Neuronal stem cell (in vitro differentiated cells): Measurements from ENCODE around the gene FAM210A.
"Not testable (repeated sequence)": the region's sequence is repeated elsewhere in the genome, so short reads cannot be mapped to it uniquely, and the experiment has no call there.

Source experiments
- DNase-seq: peaks from one replicate; pipeline ENCODE4 v3.0.0-alpha.2; 2013; ENCODE audit warnings: low spot score
- H2AFZ ChIP-seq: one replicate; pipeline ENCODE4 v1.6.1; 2013; ENCODE audit warnings: mild to moderate bottlenecking, low read length, inconsistent platforms
- H2AK5ac ChIP-seq: 2 replicates; pipeline ENCODE4 v1.6.1; 2013; ENCODE audit warnings: low read depth, mild to moderate bottlenecking, inconsistent platforms, low read length, moderate library complexity, mixed read lengths
- H2BK120ac ChIP-seq: 2 replicates; pipeline ENCODE4 v1.6.1; 2013; ENCODE audit warnings: low read depth, mild to moderate bottlenecking, inconsistent platforms, low read length, moderate library complexity, mixed read lengths
- H2BK12ac ChIP-seq: one replicate; pipeline ENCODE4 v1.6.1; 2013; ENCODE audit warnings: low read length, inconsistent platforms
- H2BK15ac ChIP-seq: 2 replicates; pipeline ENCODE4 v1.6.1; 2013; ENCODE audit warnings: mild to moderate bottlenecking, low read length, inconsistent platforms, mixed read lengths
- H2BK5ac ChIP-seq: one replicate; pipeline ENCODE4 v1.6.1; 2013; ENCODE audit warnings: inconsistent platforms, mild to moderate bottlenecking, low read length, moderate library complexity
- H3K14ac ChIP-seq: one replicate; pipeline ENCODE4 v1.6.1; 2013; ENCODE audit warnings: low read length, inconsistent platforms
- H3K18ac ChIP-seq: 2 replicates; pipeline ENCODE4 v1.6.1; 2013; ENCODE audit warnings: low read length, inconsistent platforms
- H3K23ac ChIP-seq: 2 replicates; pipeline ENCODE4 v1.6.1; 2013; ENCODE audit warnings: low read depth, mild to moderate bottlenecking, mixed read lengths, low read length, inconsistent platforms; ENCODE audit not compliant: poor library complexity
- H3K27ac ChIP-seq: replicated peaks from 3 replicates; pipeline ENCODE4 v1.5.1; 2013; ENCODE audit warnings: low read length, inconsistent platforms
- H3K27me3 ChIP-seq, 3 experiments: 2 replicates each; pipeline ENCODE4 v1.6.1; 2013; ENCODE audit warnings: low read length in 3 of 3, mild to moderate bottlenecking in 2 of 3, inconsistent platforms in 1 of 3, low read depth in 1 of 3, mixed read lengths in 1 of 3, moderate library complexity in 1 of 3; ENCODE audit not compliant: control insufficient read depth in 3 of 3, insufficient read depth in 3 of 3
- H3K36me3 ChIP-seq, 2 donors: replicated peaks in 1 of 2; 2 replicates each; pipeline ENCODE4 v1.6.1; 2013; ENCODE audit warnings: low read length in 2 of 2; ENCODE audit not compliant: control insufficient read depth in 2 of 2, insufficient read depth in 2 of 2
- H3K4ac ChIP-seq: 2 replicates; pipeline ENCODE4 v1.6.1; 2013; ENCODE audit warnings: inconsistent platforms, mild to moderate bottlenecking, low read length, moderate library complexity
- H3K4me1 ChIP-seq, 2 donors: 1 replicate in 1 of 2; 2 replicates in 1 of 2; pipeline ENCODE4 v1.6.1; 2013; ENCODE audit warnings: low read length in 2 of 2, low read depth in 1 of 2; ENCODE audit not compliant: control insufficient read depth in 2 of 2, insufficient read depth in 1 of 2
- H3K4me2 ChIP-seq: one replicate; pipeline ENCODE4 v1.6.1; 2013; ENCODE audit warnings: mild to moderate bottlenecking, low read length, inconsistent platforms; ENCODE audit not compliant: insufficient read depth, poor library complexity, severe bottlenecking
- H3K4me3 ChIP-seq, 2 donors: 2 replicates each; pipeline ENCODE4 v1.5.1; 2013; ENCODE audit warnings: low read length in 2 of 2, mild to moderate bottlenecking in 2 of 2, inconsistent platforms in 1 of 2, moderate library complexity in 1 of 2
- H3K79me1 ChIP-seq: one replicate; pipeline ENCODE4 v1.6.1; 2013; ENCODE audit warnings: low read depth, mild to moderate bottlenecking, inconsistent platforms, low read length, moderate library complexity
- H3K9ac ChIP-seq: one replicate; pipeline ENCODE4 v1.6.1; 2013; ENCODE audit warnings: mild to moderate bottlenecking, low read depth, low read length, inconsistent platforms; ENCODE audit not compliant: poor library complexity
- H3K9me3 ChIP-seq, 2 donors: replicated peaks in 1 of 2; 2 replicates each; pipeline versions ENCODE3 to v1.6.1; 2013; ENCODE audit warnings: low read length in 2 of 2, mild to moderate bottlenecking in 2 of 2, inconsistent platforms in 1 of 2, low read depth in 1 of 2, mixed read lengths in 1 of 2, moderate library complexity in 1 of 2; ENCODE audit not compliant: control insufficient read depth in 2 of 2, insufficient read depth in 1 of 2
- H4K8ac ChIP-seq: one replicate; pipeline ENCODE4 v1.6.1; 2013; ENCODE audit warnings: low read depth, mild to moderate bottlenecking, inconsistent platforms, low read length, moderate library complexity
- H4K91ac ChIP-seq: one replicate; pipeline ENCODE4 v1.6.1; 2013; ENCODE audit warnings: low read length, low read depth, mild to moderate bottlenecking, inconsistent platforms; ENCODE audit not compliant: poor library complexity
- WGBS, 2 donors: extraction: QIAGEN DNeasy Blood & Tissue Kit; methylation state at CpG; one replicate each; pipeline ENCODE4 v1.1.7; 2013; ENCODE audit warnings: missing lambda C conversion rate in 2 of 2, mixed read lengths in 1 of 2; ENCODE audit not compliant: insufficient read length in 2 of 2, insufficient replicate concordance in 1 of 2; ENCODE audit errors: extremely low coverage in 2 of 2; 5-methylcytosine and 5-hydroxymethylcytosine counted together

The FAM210A gene

DNA sequence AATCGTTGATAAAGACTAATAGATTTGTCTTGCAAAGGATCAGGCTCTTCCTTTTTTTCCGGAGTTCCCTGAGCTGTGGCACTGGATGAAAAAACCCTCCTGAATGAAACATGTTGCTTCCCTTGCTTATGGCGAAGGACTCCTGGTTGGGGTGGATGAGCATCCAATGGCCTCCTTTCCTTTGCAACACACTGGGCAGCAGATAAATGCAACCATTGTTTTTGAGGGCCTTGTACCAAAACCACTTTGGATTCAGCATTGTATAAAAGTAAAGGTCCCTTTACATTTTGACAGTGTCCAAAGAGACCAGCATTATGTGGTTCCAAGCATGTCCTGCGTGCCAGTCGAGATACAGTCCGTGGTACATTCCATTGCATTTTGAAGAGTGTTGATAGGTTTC is 44.7 kb downstream of the FAM210A start:
- Histone ChIP-seq H3K4me1 (no peaks in the 10 kb centered on the region), H4K91ac (no peak overlapping the region), H3K14ac (no peak overlapping the region), H3K36me3 (peaks cover 1 to 12% of the 10 kb centered on the region in 2 donors), H3K4ac (no peak overlapping the region), H3K18ac (no peak overlapping the region), H2BK5ac (no peak overlapping the region), H2BK15ac (no peak overlapping the region), H2AK5ac (no peak overlapping the region), H3K9ac (no peak overlapping the region), H3K27me3 (no peaks in the 10 kb centered on the region), H3K27ac (no peak overlapping the region), H3K9me3 (peaks cover 1 to 5% of the 10 kb centered on the region in 2 donors), H3K23ac (no peak overlapping the region), H3K4me3 (no peak overlapping the region), H2BK120ac (no peak overlapping the region), H3K4me2 (no peak overlapping the region), H3K79me1 (no peaks in the 10 kb centered on the region), H2BK12ac (no peak overlapping the region), H4K8ac (no peak overlapping the region), H2AFZ (no peak overlapping the region)
- no peak for DNase-seq
- WGBS, 2 donors = no CpG with 5 or more reads among the region's 6 CpGs

GRCh38 chr18:13680612-13681011 is 45.7 kb downstream of the FAM210A start:
- peaks cover 5% of the 10 kb centered on the region in 2 donors for H3K9me3 ChIP-seq

GRCh38 chr18:13677350-13677749 is 49.0 kb downstream of the FAM210A start:
- DNase-seq, H2BK5ac ChIP-seq: not testable (repeated sequence)

More at GRCh38 chr18:13680612-13681011, 45.7 kb downstream of the FAM210A start:
- Histone ChIP-seq H2BK12ac (no peak overlapping the region), H3K4me3 (no peak overlapping the region), H3K4me2 (no peak overlapping the region), H4K91ac (no peak overlapping the region), H3K27me3 (no peaks in the 10 kb centered on the region), H2AFZ (no peak overlapping the region), H2AK5ac (no peak overlapping the region), H3K79me1 (no peaks in the 10 kb centered on the region), H3K4ac (no peak overlapping the region), H3K27ac (no peak overlapping the region), H3K36me3 (peaks cover 2 to 12% of the 10 kb centered on the region in 2 donors), H3K14ac (no peak overlapping the region), H3K9ac (no peak overlapping the region), H3K18ac (no peak overlapping the region), H3K4me1 (no peaks in the 10 kb centered on the region), H3K23ac (no peak overlapping the region), H2BK120ac (no peak overlapping the region), H2BK15ac (no peak overlapping the region), H2BK5ac (no peak overlapping the region), H4K8ac (no peak overlapping the region)
- no CpG with 5 or more reads among the region's 5 CpGs for WGBS, 2 donors
- no peak for DNase-seq

DNA sequence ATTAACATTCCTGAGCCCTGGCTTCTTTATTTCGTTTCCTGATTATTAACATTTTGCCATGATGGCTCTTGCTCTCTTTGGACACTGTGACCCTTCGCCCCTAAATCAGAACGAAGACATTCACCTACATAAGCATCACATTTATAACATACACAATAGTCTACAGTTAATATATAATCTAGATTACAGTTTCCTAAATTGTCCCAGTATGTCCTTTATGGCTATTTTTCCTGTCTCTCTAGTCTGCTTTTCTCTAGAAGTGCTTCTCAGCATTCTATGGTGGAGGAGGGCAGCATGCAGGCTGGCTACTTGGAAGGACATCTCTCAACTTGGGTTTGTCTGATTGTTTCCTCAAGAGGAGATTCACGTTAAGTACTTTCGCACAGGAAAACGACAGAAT is 49.9 kb downstream of the FAM210A start:
- Histone ChIP-seq H4K8ac (no peak overlapping the region), H3K18ac (no peak overlapping the region), H3K14ac (no peak overlapping the region), H3K79me1 (no peaks in the 10 kb centered on the region), H2BK5ac (no peak overlapping the region), H3K4me3 (no peak overlapping the region), H3K9ac (no peak overlapping the region), H4K91ac (no peak overlapping the region), H3K4me2 (no peak overlapping the region), H2BK120ac (no peak overlapping the region), H2BK12ac (no peak overlapping the region), H2AFZ (no peak overlapping the region), H3K4me1 (no peaks in the 10 kb centered on the region), H2AK5ac (no peak overlapping the region), H3K27ac (no peak overlapping the region), H3K27me3 (no peaks in the 10 kb centered on the region), H3K9me3 (peaks cover 5% of the 10 kb centered on the region in 2 donors), H2BK15ac (no peak overlapping the region), H3K4ac (no peak overlapping the region), H3K23ac (no peak overlapping the region), H3K36me3 (peaks cover 2 to 6% of the 10 kb centered on the region in 2 donors)
- no peak for DNase-seq
- WGBS, 2 donors = no CpG with 5 or more reads among the region's 6 CpGs

More at GRCh38 chr18:13677350-13677749, 49.0 kb downstream of the FAM210A start:
- not testable (repeated sequence) for H3K4me1 ChIP-seq, H3K9me3 ChIP-seq, H4K91ac ChIP-seq, H3K4me2 ChIP-seq, H2BK120ac ChIP-seq, H2AFZ ChIP-seq, H3K14ac ChIP-seq, H3K9ac ChIP-seq, H3K79me1 ChIP-seq, H2AK5ac ChIP-seq, H3K4ac ChIP-seq, H2BK15ac ChIP-seq, H2BK12ac ChIP-seq, H4K8ac ChIP-seq, H3K18ac ChIP-seq, H3K23ac ChIP-seq, H3K4me3 ChIP-seq, H3K27me3 ChIP-seq, H3K27ac ChIP-seq
- H3K36me3 ChIP-seq = peaks cover 2 to 12% of the 10 kb centered on the region in 2 donors
- WGBS, 2 donors = no CpG with 5 or more reads among the region's 13 CpGs
